CD14-positive monocyte (primary cell): ENCODE data around the gene FOXO1. TPM values are rescaled to one million over a fixed set of nuclear protein-coding genes. Genes with fewer than 3 reads are reported as not detected.
A peak's percentile ranks its signal among the peaks of the same experiment; 100 is the strongest.

Experiments used
- DNase-seq, 3 donors: peaks; one replicate each; pipeline ENCODE4 v3.0.0-alpha.2; 2011 to 2022
- H2AFZ ChIP-seq: 2 replicates; pipeline ENCODE4 v1.6.0; 2012; ENCODE audit warnings: mild to moderate bottlenecking, low read depth, low read length, inconsistent platforms; ENCODE audit not compliant: insufficient read depth, poor library complexity, severe bottlenecking
- H3K27ac ChIP-seq, 2 donors: 1 replicate in 1 of 2; 2 replicates in 1 of 2; pipeline ENCODE4 v1.5.1; 2012 to 2013; ENCODE audit warnings: low read length in 2 of 2, control low read depth in 1 of 2, inconsistent platforms in 1 of 2, low read depth in 1 of 2, mild to moderate bottlenecking in 1 of 2
- H3K27me3 ChIP-seq, 2 donors: one replicate each; pipeline versions ENCODE4 v1.6.0 to v1.6.1; 2011 to 2013; ENCODE audit warnings: low read length in 2 of 2; ENCODE audit not compliant: control insufficient read depth in 2 of 2, insufficient read depth in 2 of 2
- H3K36me3 ChIP-seq, 2 donors: replicated peaks in 1 of 2; 1 replicate in 1 of 2; 2 replicates in 1 of 2; pipeline versions ENCODE4 v1.5.1 to v1.6.1; 2012 to 2013; ENCODE audit warnings: low read length in 2 of 2, control low read depth in 1 of 2, inconsistent platforms in 1 of 2, mild to moderate bottlenecking in 1 of 2; ENCODE audit not compliant: insufficient read depth in 2 of 2, control insufficient read depth in 1 of 2
- H3K4me1 ChIP-seq, 2 donors: 1 replicate in 1 of 2; 2 replicates in 1 of 2; pipeline versions ENCODE4 v1.5.1 to v1.6.1; 2012 to 2013; ENCODE audit warnings: low read length in 2 of 2, control low read depth in 1 of 2, inconsistent platforms in 1 of 2, mild to moderate bottlenecking in 1 of 2, moderate library complexity in 1 of 2; ENCODE audit not compliant: insufficient read depth in 2 of 2, control insufficient read depth in 1 of 2
- H3K4me2 ChIP-seq: replicated peaks from 2 replicates; pipeline ENCODE3; 2012; ENCODE audit warnings: low read length, moderate library complexity, mild to moderate bottlenecking; ENCODE audit not compliant: poor library complexity, severe bottlenecking; ENCODE audit errors: extremely low read depth
- H3K4me3 ChIP-seq, 3 experiments: fragments of 200-600 bp in 1 of 3; sonication (generic) in 1 of 3; replicated peaks in 1 of 3; 1 replicate in 2 of 3; 2 replicates in 1 of 3; pipeline ENCODE4 v1.5.1; 2011 to 2013; ENCODE audit warnings: low read length in 3 of 3, mild to moderate bottlenecking in 3 of 3, control low read depth in 2 of 3, low read depth in 2 of 3, inconsistent platforms in 1 of 3, moderate library complexity in 1 of 3
- H3K79me2 ChIP-seq: 2 replicates; pipeline ENCODE4 v1.6.0; 2012; ENCODE audit warnings: mild to moderate bottlenecking, control low read depth, inconsistent platforms, low read length, moderate library complexity; ENCODE audit not compliant: insufficient read depth
- H3K9ac ChIP-seq: 2 replicates; pipeline ENCODE4 v1.6.0; 2017; ENCODE audit warnings: low read length, mild to moderate bottlenecking; ENCODE audit not compliant: insufficient read depth, poor library complexity, severe bottlenecking
- H3K9me3 ChIP-seq, 2 donors: replicated peaks in 1 of 2; 1 replicate in 1 of 2; 2 replicates in 1 of 2; pipeline versions ENCODE4 v1.5.1 to v1.6.1; 2012 to 2013; ENCODE audit warnings: low read length in 2 of 2, control low read depth in 1 of 2; ENCODE audit not compliant: control insufficient read depth in 1 of 2, insufficient read depth in 1 of 2
- H4K20me1 ChIP-seq: 2 replicates; pipeline ENCODE4 v1.6.0; 2012; ENCODE audit warnings: mild to moderate bottlenecking, low read length, control low read depth, moderate library complexity; ENCODE audit not compliant: insufficient read depth
- H3K27ac Mint-ChIP-seq, 7 donors: one replicate each; pipeline ENCODE4 v1.8.0; 2020; ENCODE audit warnings: mild to moderate bottlenecking in 7 of 7, mixed read lengths in 7 of 7, moderate library complexity in 6 of 7, inconsistent platforms in 2 of 7
- H3K27me3 Mint-ChIP-seq, 3 donors: one replicate each; pipeline ENCODE4 v1.8.0; 2021 to 2022; ENCODE audit warnings: low read depth in 3 of 3, mild to moderate bottlenecking in 3 of 3, mixed read lengths in 3 of 3, moderate library complexity in 3 of 3, inconsistent platforms in 1 of 3
- H3K36me3 Mint-ChIP-seq, 2 donors: one replicate each; pipeline ENCODE4 v1.8.0; 2020; ENCODE audit warnings: mixed read lengths in 2 of 2, inconsistent platforms in 1 of 2, mild to moderate bottlenecking in 1 of 2
- H3K4me1 Mint-ChIP-seq: one replicate; pipeline ENCODE4 v1.8.0; 2020; ENCODE audit warnings: mild to moderate bottlenecking, mixed read lengths
- H3K4me3 Mint-ChIP-seq, 2 donors: one replicate each; pipeline ENCODE4 v1.8.0; 2020; ENCODE audit warnings: mild to moderate bottlenecking in 2 of 2, mixed read lengths in 2 of 2, moderate library complexity in 1 of 2
- H3K9me3 Mint-ChIP-seq, 7 donors: one replicate each; pipeline ENCODE4 v1.8.0; 2020 to 2022; ENCODE audit warnings: mixed read lengths in 7 of 7, mild to moderate bottlenecking in 6 of 7, moderate library complexity in 6 of 7, inconsistent platforms in 2 of 7
- WGBS: methylation state at CpG from one replicate; pipeline ENCODE4 v1.1.5; 2013; ENCODE audit warnings: missing lambda C conversion rate; ENCODE audit not compliant: insufficient coverage; 5-methylcytosine and 5-hydroxymethylcytosine counted together
- intact Hi-C, 2 donors: fragments of 100-400 bp; cut with micrococcal nuclease; formaldehyde crosslinking; loops; one replicate each; pipeline versions ENCODE4 v1.15.0 to v1.15.1; 2023
- polyA plus RNA-seq, 3 donors: library from polyadenylated mRNA; depleted of rRNA in 1 of 3; unstranded in 2 of 3; stranded (reverse) in 1 of 3; fragments of 300-500 nt in 2 of 3; fragments of >200 nt in 1 of 3; fragmentation: Illumina TruSeq in 2 of 3; gene quantifications; 1 replicate in 2 of 3; 2 replicates in 1 of 3; pipeline ENCODE4 v1.2.3, GENCODE V29; 2012 to 2021
- TF ChIP-seq, protein P1 (sequence below): fragments of 200-600 bp; IDR thresholded peaks from one replicate; pipeline ENCODE4 v1.8.0; 2022; ENCODE audit warnings: antibody characterized with exemption, mild to moderate bottlenecking

FOXO1 gene
- polyA plus RNA-seq, 3 donors, result 3.1 to 11.3 (median 8.0) TPM

DNA sequence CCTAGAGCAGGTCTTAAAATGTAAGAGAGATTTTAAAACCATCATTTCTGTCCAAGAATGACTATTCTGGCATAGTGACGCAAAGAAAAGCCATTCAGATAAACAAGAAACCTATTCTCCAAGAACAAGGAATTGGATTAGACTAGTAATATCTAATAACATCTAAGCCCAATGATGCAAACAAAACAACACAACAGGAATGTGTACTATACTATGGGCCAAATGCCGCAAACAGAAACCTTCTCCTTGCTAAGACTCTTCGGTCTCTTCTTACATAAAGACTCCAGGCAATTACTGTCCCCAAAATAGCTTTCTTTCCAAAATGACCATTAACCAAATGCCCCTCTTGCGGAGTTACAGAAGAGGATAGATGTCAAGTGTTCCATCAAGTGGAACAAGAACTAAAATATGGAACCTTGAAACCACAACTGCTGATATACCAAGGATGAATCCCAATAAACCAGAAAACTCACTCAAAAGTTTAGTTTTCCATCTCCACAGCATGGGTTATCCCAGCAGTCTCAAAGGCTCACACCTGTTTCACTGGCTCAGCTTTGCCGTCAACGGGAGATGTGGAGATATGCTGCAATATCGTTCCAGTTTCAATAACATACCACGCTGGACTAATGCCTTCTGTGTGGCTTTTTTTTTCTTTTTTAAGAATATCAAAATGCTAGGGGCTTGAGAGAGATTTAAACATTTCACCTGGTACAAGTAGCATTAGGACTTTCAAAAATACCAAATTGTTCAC lies 76.2 kb downstream of the FOXO1 start:
- TF ChIP-seq, protein P1, sequence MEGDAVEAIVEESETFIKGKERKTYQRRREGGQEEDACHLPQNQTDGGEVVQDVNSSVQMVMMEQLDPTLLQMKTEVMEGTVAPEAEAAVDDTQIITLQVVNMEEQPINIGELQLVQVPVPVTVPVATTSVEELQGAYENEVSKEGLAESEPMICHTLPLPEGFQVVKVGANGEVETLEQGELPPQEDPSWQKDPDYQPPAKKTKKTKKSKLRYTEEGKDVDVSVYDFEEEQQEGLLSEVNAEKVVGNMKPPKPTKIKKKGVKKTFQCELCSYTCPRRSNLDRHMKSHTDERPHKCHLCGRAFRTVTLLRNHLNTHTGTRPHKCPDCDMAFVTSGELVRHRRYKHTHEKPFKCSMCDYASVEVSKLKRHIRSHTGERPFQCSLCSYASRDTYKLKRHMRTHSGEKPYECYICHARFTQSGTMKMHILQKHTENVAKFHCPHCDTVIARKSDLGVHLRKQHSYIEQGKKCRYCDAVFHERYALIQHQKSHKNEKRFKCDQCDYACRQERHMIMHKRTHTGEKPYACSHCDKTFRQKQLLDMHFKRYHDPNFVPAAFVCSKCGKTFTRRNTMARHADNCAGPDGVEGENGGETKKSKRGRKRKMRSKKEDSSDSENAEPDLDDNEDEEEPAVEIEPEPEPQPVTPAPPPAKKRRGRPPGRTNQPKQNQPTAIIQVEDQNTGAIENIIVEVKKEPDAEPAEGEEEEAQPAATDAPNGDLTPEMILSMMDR, result no peak
- H3K9me3 ChIP-seq, result no peaks in the 10 kb centered on the region
- peak overlapping the region in 1 of 2 donors; percentile 56 for H3K4me3 Mint-ChIP-seq
- no peak overlapping the region for H2AFZ ChIP-seq
- peak overlapping the region in 1 of 3 experiments; percentile 53 for H3K4me3 ChIP-seq
- no peaks in the 10 kb centered on the region for H3K27me3 ChIP-seq
- DNase-seq, result no peak
- H3K36me3 Mint-ChIP-seq, result no peaks in the 10 kb centered on the region
- 100% methylated on average over 1 of the region's 8 CpGs for WGBS
- H3K4me2 ChIP-seq, result peak overlapping the region; percentile 49
- H3K79me2 ChIP-seq, result peaks cover 32% of the 10 kb centered on the region
- H3K9ac ChIP-seq, result no peak overlapping the region
- peaks cover 37 to 43% of the 10 kb centered on the region in 2 donors for H3K4me1 ChIP-seq
- H3K27ac Mint-ChIP-seq, result peak overlapping the region; percentile 81 to 95 (median 89)
- H3K9me3 Mint-ChIP-seq, result peaks cover 0 to under 1% (median 0%) of the 10 kb centered on the region in 7 donors
- no peaks in the 10 kb centered on the region for H3K27me3 Mint-ChIP-seq
- H3K27ac ChIP-seq, result peak overlapping the region; percentile 34 to 83
- intact Hi-C loops, result no loop called here
- no peaks in the 10 kb centered on the region for H3K36me3 ChIP-seq
- H3K4me1 Mint-ChIP-seq, result peaks cover 55% of the 10 kb centered on the region
- peaks cover 98% of the 10 kb centered on the region for H4K20me1 ChIP-seq

DNA sequence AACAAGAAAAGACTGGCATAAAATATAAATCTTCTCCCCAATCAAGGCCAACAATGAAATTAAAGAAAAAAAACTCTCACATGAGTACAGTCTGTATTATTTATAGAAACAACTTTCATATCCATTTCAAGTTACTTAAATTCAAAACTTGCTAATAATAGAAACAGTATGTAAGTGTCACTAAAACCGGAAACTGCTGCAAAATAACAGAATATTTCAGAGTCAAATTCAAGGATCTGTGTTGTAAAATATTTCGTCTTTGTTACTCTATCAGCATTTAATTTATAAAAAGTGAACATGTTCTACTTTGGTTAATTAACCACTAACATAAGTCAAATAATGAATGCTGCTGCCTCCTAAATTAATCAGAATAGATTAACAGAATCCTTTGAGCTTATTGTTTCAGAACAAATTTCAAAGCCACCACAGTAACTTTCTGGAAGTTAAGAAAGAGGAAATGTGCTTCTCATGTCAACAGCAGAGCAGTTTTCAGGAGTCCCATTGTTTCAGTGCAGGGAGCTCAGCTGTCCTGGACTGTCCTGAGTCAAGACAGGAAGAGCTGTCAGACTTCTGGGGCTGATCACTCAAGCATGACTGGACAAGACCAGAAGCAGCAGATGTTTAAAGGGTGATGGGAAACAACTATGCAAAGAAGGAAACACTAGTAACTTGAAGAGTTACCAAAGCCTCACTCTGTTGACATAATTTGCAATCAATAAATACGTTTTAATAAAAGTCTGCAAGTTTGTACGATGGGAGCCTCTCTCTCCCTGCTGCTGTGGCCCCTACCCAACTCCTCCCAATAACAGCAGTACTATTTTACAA lies 76.9 kb downstream of the FOXO1 start:
- Histone ChIP-seq H3K9ac (no peak overlapping the region), H2AFZ (no peak overlapping the region), H3K4me2 (peak overlapping the region; percentile 49), H3K27ac (peak overlapping the region; percentile 34 to 83), H3K79me2 (peaks cover 32% of the 10 kb centered on the region), H3K4me3 (peak overlapping the region in 1 of 3 experiments; percentile 53), H3K4me1 (peaks cover 37 to 43% of the 10 kb centered on the region in 2 donors), H3K36me3 (no peaks in the 10 kb centered on the region), H4K20me1 (peaks cover 98% of the 10 kb centered on the region), H3K27me3 (no peaks in the 10 kb centered on the region), H3K9me3 (no peaks in the 10 kb centered on the region)
- H3K4me1 Mint-ChIP-seq, result peaks cover 55% of the 10 kb centered on the region
- intact Hi-C loops, result loop anchor here in 1 of 2 donors (5.0 kb wide), 1 partner anchor 73 kb away; no protein-coding TSS in a partner anchor
- TF ChIP-seq, protein P1, result no peak
- H3K36me3 Mint-ChIP-seq, result no peaks in the 10 kb centered on the region
- no CpG with 5 or more reads among the region's 4 CpGs for WGBS
- peak overlapping the region; percentile 32 to 83 for H3K4me3 Mint-ChIP-seq
- peaks cover 0 to 2% (median 0%) of the 10 kb centered on the region in 7 donors for H3K9me3 Mint-ChIP-seq
- no peaks in the 10 kb centered on the region for H3K27me3 Mint-ChIP-seq
- H3K27ac Mint-ChIP-seq, result peak overlapping the region; percentile 81 to 95 (median 89)
- DNase-seq, result peak; percentile 80 to 88 (median 85)
